DMS153 (cell line): Measurements from ENCODE around the gene NUDCD2.
"Not testable (repeated sequence)": the region's sequence is repeated elsewhere in the genome, so short reads cannot be mapped to it uniquely, and the experiment has no call there.

Experiments
- DNase-seq: peaks from one replicate; lab custom pipeline; 2025; lab: John Stamatoyannopoulos, UW

The NUDCD2 gene

DNA sequence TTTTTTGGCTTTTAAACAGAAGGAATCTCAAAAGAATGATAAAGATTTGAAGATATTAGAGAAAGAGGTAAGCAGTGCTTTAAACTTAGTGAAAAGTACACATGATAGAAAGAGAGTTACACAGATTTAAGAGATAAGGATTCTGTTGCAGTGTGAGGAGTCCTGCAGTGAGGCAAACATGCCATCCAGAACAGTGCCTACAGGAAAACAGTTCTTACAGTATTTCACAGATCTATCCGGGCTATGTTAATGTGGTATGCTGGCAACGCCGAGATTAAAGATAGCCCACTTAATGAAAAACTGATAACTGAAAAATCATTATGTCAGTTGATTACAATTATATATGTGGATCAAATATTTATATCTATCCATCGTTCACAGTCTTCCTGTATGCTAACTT lies 7.8 kb upstream of the NUDCD2 start:
- DNase-seq: no peak

DNA sequence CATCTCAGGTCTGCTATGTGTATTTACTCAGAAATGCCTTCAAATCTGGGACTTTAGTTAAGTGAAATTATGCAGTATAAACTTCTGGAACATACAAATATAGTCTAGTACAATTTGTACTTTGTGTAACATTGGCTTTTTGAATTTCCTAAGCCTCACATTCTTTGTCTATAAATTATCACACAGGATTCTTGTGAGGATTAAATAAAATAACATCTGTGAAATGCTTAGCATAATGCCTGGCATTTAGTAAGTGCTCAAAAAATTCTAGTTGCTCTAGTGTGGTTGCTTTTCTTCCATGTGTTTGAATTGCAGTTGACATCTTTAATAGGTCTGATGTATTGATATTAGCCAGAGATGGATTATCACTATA lies 3.1 kb upstream of the NUDCD2 start:
- DNase-seq: no peak

DNA sequence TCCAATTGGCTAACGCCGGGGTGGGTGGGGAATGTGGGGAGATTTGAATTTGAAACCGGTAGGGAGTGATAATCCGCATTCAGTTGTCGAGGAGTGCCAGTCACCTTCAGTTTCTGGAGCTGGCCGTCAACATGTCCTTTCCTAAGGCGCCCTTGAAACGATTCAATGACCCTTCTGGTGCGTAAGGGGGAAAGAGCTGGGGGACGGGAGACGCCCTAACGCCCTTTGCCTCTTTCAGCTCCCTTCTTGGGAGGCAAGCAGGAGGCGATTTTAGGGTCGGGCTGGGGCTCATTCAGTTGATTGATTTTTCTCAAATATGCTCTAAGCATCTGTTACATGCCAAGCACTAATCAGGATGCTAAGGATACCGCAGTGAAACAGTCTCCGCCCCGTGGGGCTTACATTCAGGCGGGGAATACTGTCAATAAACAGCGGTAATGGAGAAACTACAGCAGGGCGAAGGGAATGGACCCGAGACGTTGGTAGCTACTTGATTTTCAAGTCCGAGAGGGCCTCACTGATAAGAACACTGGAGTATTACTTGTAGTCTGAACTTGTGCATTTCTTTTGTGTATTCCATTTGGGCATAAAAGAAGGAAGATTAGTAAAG lies 765 bp upstream of the NUDCD2 start, which contains the start of gene HMMR:
Gene HMMR, plus strand, starts transcription at position 71 of the 610 bp plus-strand sequence. Its CDS starts 61 bp downstream, at position 132.
- no peak for DNase-seq

DNA sequence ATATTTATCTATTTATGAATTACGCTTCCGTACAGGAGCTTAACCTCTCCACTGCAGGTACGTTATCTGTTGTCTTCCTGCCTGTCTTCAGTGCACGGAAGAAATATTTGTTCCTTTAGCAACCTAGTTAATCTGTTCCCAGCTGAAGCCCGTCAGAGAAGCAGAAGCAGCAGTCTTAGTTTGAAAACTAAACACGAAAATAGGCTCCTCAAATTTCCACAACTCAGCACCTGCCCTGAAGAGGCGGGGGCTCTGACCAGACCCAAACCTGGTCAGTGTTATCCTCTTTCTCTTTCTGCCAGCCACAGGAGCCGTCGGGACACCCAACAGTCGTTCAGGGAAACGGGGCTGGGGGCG lies 462 bp downstream of the NUDCD2 start:
- DNase-seq: no peak

DNA sequence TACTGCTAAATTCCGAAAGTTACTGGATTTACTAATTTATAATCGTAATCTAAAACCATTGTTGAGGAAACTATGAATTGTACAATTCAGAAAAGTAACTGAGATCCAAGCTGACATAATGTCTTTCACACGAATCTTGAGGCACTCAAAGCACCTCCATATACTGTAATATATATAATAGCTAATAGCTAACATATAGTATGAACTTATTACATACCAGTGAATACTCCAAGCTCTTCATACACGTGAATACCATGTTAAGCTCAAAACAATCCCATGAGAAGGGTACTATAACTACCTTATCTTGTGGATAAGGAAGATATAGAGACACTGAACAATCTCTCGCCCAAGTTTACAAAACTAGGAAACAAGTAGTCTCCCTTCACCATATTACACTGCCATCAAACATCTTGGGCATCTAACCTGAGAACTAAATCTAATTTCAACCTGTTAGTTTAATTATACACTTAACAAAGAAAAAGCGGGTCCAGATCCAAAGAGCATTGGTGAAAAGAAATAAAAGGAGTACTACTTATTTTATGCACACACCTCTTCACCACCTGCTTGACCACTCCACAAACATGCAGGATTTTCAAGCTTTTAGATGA lies 1.0 kb downstream of the NUDCD2 start:
- no peak for DNase-seq

DNA sequence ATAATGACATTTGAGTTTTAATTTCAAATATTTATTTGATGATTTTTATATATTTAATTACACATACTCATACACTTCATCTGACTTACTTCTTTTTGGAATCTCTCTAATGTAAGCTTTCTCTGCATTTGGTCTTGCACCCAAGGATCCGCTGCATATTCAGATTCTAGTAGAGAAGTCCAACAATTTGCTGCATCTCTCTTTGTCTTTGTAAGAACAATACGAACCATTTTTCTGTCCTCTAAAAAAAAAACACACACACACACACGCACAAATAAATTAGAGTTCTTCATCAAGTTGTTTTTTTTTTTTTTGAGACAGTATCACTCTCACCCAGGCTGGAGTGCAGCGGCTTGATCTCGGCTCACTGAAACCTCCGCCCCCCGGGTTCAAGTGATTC lies 3.1 kb downstream of the NUDCD2 start:
- no peak for DNase-seq

DNA sequence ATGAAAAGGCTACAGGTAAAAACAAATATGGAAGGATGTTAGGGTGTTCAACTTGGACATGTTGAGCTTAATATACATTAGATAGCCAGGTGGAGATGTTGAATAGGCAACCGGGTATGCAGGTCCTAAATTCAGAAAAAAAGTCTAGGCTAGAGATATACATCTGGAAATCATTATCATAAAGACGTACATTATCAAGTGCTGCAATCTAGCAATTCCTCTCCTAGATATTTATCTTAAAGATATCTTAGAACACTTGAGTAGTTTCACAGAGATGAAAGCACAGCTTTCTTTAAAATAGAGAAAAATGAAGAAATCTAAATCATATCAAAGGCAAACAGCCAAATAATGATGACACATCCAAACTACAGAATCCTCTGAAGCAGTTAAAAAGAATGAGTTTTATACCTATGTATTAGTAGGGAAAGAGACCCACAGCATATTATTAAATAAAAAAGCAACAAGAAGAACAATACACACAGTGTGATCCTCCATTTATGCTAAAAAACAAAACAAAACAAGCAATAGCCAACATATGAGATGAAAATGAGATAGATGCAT lies 3.8 kb downstream of the NUDCD2 start:
- no peak for DNase-seq

DNA sequence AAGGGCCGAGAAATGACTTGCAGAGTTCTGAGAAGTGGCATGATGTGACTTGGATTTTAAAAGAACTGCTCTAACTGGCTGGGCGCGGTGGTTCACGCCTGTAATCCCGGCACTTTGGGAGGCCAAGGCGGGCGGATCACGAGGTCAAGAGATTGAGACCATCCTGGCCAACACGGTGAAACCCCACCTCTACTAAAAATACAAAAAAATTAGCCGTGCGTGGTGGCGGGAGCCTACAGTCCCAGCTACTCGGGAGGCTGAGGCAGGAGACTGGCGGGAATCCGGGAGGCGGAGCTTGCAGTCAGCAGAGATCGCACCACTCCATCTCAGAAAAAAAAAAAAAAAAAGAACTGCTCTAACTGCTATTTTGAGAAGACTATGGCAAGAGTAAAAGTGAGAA lies 4.5 kb downstream of the NUDCD2 start:
- DNase-seq: not testable (repeated sequence)

DNA sequence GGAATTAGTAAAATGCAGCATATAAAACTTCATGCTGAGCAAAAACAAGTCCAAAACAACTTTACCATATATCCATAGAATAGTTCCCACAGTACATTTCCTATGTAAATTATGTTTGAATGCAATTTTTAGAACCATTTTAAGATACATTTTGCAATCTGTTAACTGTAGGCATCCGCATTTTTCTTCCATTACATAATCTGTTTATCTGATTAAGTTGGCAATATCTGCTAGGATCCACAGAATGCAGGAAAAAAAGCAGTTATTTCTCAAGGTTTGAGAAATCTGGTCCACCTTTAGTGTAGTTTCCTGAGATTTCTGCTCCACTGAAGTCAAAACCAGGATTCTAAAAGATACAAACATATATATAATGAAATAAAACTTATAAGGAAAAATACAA lies 6.2 kb downstream of the NUDCD2 start:
- no peak for DNase-seq

DNA sequence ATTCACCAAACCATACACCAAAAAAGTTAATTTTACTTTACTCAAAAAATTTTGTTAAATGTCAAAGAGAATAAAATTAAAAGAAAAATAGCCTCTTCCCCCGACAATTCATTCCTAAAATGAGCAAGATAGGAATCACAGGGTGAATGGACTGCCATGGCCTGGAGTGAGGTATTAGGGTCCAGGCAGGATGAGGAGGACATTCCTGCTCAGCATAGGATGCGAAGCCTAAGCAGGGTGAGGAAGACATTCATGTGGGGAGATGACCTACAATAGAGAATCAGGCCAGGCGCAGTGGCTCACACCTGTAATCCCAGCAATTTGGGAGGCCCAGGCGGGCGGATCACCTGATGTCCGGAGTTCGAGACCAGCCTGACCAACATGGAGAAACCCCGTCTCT lies 8.4 kb downstream of the NUDCD2 start:
- DNase-seq: no peak

DNA sequence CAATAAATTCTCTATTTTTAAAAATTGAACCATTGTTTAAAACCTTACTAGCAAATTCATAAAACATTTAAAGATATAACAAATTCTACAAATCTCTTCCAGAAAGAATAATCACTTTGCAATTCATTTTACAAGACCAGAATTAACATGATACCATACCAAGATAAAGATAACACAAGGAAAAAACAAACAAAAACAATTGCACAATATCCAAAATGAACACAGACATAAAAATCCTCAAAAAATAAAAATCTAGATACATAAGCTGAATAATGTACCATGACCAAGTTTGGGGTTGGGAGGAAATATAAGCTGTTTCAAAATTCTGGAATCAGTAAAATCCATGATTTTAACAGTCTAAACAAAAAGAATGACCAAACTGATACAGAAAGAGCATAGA lies 11.4 kb downstream of the NUDCD2 start:
- no peak for DNase-seq

DNA sequence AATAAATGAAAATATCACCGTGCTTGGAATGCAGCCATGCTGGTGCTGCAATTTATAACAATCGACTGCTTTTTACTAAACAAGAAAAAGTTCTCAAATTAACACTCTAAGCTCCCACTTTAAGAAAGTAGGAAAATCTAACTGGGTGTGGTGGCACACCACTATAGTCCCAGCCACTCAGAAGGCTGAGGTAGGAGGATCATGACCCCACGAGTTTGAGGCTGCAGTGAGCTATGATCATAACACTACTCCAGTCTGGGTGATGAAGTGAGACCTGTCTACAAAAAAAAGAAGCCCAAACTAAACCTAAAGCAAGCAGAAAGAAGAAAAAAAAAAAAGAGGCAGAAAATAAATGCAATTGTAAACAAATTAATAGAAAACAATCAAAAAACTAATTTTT lies 12.0 kb downstream of the NUDCD2 start:
- DNase-seq: no peak

DNA sequence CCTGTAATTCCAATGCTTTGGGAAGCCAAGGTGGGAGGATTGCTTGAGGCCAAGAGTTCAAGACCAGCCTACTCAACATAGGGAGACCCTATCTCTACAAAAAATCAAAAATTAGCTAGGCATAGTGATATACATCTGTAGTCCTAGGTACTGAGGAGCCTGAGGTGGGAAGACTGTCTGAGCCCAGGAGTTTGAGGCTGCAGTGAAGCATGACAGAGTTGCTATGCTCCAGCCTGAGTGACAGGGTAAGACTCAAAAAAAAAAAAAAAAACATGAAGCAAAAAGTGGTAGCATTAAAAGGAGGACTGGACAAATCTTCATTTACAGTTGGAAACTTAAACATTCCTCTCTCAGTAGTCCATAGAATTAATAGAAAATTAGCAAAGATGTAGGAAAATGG lies 12.7 kb downstream of the NUDCD2 start:
- no peak for DNase-seq

DNA sequence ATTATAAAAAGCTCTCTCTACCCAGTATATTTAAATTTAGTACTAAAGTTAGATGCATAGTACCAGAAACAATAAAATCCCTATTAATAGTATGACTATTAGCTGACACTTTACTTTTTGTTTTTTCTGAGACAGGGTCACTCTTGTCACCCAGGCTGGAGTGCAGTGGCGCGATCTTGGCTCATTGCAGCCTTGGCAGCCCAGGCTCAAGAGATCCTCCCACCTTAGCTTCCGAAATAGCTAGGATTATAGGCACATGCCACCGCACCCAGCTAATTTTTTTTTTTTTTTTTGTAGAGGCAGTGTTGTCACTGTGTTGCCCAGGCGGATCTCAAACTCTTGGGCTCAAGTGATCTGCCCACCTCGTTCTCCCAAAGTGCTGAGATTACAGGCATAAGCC lies 14.6 kb downstream of the NUDCD2 start:
- no peak for DNase-seq

DNA sequence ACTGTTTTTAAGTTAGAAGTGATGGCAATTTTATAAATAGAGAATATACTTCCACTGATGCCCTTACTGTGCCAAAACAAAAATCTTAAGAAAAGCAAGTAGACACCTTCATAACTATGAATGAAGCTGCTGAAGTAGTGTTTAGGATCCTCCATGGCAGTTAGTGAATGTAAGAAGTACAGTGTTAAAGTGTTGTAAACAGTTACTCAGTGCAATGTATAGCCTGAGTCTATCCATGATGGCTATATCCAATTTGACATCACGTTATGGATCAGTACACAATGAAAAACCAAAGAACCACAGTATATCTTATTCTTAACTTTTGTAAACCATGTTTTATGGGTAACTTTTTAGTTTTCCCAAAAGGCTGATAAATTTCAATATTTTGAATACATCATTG lies 15.4 kb downstream of the NUDCD2 start:
- DNase-seq: no peak

DNA sequence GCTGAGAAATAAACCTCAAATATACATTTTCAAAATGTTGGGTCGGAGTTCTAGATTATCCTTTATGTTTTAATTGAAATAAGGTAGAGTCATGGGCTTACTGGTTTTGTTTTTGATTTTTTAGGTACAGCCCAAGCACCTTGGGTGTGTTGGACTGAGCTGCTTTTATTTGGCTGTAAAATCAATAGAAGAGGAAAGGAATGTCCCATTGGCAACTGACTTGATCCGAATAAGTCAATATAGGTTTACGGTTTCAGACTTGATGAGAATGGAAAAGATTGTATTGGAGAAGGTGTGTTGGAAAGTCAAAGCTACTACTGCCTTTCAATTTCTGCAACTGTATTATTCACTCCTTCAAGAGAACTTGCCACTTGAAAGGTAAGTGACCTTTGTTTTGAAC lies 18.9 kb downstream of the NUDCD2 start:
- DNase-seq: no peak

DNA sequence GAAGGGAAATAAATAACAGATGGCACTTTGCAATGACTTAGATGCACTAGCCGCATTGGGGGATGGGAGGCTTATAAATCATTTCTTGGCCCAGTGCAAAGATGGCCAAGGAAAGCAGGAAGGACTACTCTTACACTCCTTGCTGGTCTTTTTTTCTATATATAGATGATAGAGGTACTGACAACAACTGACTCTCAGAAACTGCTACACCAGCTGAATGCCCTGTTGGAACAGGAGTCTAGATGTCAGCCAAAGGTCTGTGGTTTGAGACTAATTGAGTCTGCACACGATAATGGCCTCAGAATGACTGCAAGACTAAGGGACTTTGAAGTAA lies 20.8 kb downstream of the NUDCD2 start:
- no peak for DNase-seq

DNA sequence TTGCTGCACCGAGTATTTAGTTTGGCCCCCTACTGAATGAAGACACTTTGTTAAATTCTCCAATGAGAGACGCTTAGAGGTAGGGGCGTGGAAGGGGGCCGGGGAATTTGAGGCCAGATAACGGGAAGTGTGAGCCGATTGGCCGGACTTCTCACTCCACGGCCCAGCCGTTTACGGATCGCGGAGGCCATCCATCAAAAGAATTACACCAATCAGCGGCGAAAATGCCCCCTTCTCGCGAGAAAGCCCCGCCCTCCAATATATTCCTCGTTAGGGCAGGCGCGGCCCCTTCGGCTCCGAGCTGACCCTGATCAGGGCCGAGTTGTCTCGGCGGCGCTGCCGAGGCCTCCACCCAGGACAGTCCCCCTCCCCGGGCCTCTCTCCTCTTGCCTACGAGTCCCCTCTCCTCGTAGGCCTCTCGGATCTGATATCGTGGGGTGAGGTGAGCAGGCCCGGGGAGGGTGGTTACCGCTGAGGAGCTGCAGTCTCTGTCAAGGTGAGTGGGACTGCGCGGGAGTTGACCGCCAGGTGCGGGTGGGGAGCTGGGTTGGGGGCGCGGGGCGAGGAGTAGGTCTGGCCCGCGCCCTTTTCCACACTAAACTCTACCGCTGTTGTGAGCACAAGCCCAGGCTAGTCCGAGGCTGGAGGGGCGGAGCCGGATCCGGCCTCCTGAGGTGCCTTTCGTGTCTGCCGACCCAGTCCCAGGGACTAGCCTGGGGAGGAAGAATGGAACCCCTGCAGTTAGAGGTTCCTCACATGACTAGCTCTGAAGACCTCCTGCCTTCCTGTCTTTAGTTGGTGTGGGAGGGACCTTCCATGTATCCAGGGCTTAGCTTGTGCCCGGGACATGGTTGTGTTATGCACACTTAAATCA lies 22.4 kb downstream of the NUDCD2 start, which contains the start of gene CCNG1:
Gene CCNG1, plus strand, starts transcription at position 287 of the 874 bp plus-strand sequence. CDS start 1,662 bp downstream, outside the sequence.
- peak; percentile 83 for DNase-seq

DNA sequence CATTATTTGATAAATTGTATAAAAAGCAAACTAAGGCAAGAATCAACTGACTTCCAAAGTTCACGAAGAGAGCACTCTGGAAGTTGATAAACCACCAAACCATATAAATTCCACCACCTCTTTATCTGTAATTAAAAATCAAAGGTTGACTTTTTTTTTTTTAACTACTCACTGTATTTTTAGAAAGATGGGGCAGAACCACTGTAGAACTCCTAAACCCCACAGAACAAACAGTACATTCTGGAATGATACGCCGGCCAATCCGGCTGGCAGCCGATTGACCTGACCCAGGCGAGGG lies 22.9 kb downstream of the NUDCD2 start:
- no peak for DNase-seq

DNA sequence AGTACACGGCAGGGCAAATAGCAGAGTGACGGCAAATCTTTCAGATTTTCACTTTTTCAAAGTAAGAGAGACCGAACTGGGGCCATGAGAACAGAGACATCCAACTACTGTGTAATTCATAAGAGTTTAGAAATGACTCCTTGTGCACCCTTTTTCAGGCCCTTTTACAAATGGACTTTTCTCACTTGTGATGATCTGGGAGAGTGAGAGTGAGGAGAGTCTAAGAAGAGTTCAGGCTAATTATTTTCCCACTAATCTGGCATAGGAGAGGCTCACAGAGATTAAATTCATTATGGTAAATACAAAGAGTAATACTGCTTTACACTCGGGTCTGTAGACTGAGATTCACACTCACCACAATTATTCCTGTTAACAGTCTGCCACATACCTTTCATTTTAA lies 23.4 kb downstream of the NUDCD2 start:
- DNase-seq: no peak

DNA sequence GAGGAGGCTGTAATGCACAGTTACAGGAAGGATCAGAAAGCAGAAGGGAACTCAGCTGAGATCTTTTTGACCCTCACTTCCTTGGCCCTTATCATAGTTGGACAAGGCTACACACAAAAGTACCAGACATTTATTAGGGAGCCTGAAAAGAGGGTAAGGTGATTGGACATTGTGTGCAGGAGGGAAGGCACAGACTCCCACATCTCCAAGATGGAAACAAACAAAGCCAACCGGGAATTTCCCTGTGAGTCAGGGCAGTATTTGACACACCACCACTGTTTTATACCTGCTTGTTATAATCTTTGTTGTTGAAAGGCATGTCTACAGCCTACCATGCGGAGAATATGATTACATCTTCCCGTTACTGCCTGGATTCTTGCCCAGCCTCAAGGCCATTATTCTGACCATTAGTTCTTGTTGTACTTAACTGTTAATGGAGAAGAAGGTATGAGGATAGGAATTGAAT lies 25.5 kb downstream of the NUDCD2 start:
- no peak for DNase-seq

DNA sequence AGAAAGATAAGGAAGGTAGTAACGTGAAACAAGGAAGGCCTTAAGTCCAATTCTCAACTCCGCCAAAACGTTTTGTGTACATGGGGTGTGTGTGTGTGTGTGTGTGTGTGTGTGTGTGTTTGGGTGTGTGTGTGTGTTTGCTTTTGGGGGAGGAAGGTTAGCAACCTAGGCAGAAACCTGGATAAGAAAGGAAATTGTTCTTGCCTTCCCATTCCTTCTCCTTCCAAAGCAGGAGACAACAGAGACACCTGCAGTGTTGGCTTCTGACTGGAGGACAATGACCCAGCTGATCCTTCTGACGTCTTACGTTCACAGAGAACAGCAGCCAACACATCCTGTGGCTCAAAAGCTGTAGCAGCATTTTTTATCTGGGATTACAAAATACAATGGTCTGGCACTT lies 26.6 kb downstream of the NUDCD2 start:
- DNase-seq: no peak

DNA sequence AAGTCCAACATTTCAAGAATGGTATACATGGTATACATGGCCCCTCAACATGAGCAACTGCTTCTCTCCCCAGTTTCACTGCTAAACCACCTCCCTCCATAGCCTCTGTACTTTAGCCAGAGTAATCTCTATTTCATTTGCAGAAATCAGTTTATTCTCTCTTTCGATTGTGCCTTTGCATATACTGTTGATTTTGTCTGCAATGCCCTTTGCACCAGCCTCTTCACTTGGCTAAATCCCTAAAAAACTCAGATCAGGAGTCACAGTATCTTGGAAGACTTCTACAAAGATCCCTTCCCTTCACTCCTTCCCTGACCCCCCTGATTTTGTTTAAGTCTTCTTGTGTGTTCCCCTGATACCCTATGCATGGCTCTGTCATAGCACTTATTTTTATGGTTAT lies 27.4 kb downstream of the NUDCD2 start:
- DNase-seq: no peak
